Small intestine (tissue), 7 donors: Measurements from ENCODE around the gene FIGNL2. TPM values are rescaled to one million over a fixed set of nuclear protein-coding genes. Genes with fewer than 3 reads are reported as not detected.

Source experiments
- DNase-seq, 2 donors: peaks; one replicate each; pipeline versions ENCODE4 v3.0.0 to v3.0.0-alpha.2; 2013
- FAIRE-seq: peaks from 2 replicates; lab custom pipeline; 2012; peaks lifted over from hg19 to GRCh38; lab: Jason Lieb, UNC
- H3K27ac ChIP-seq, 3 donors: one replicate each; pipeline ENCODE4 v1.5.1; 2013; ENCODE audit warnings: low read length in 2 of 3, mild to moderate bottlenecking in 2 of 3, control low read depth in 1 of 3, inconsistent platforms in 1 of 3, low read depth in 1 of 3, moderate library complexity in 1 of 3
- H3K27me3 ChIP-seq, 3 donors: one replicate each; pipeline ENCODE4 v1.6.1; 2013; ENCODE audit warnings: low read length in 3 of 3, inconsistent platforms in 1 of 3; ENCODE audit not compliant: control insufficient read depth in 3 of 3, insufficient read depth in 3 of 3
- H3K36me3 ChIP-seq, 3 donors: one replicate each; pipeline ENCODE4 v1.6.1; 2013; ENCODE audit warnings: low read length in 3 of 3, inconsistent platforms in 1 of 3, low read depth in 1 of 3, mild to moderate bottlenecking in 1 of 3, moderate library complexity in 1 of 3; ENCODE audit not compliant: control insufficient read depth in 3 of 3, insufficient read depth in 2 of 3
- H3K4me1 ChIP-seq, 3 donors: one replicate each; pipeline ENCODE4 v1.6.1; 2013; ENCODE audit warnings: low read length in 2 of 3, inconsistent platforms in 1 of 3, low read depth in 1 of 3, mild to moderate bottlenecking in 1 of 3, moderate library complexity in 1 of 3; ENCODE audit not compliant: control insufficient read depth in 3 of 3, insufficient read depth in 2 of 3
- H3K4me3 ChIP-seq, 3 donors: one replicate each; pipeline ENCODE4 v1.5.1; 2013; ENCODE audit warnings: low read length in 3 of 3, control low read depth in 1 of 3, inconsistent platforms in 1 of 3, low read depth in 1 of 3, mild to moderate bottlenecking in 1 of 3, moderate library complexity in 1 of 3
- H3K9me3 ChIP-seq, 2 donors: one replicate each; pipeline ENCODE4 v1.6.1; 2013; ENCODE audit warnings: low read depth in 1 of 2, low read length in 1 of 2; ENCODE audit not compliant: control insufficient read depth in 2 of 2, insufficient read depth in 1 of 2
- WGBS, 3 donors: extraction: QIAGEN DNeasy Blood & Tissue Kit; methylation state at CpG; one replicate each; pipeline ENCODE4 v1.1.7; 2013; 5-methylcytosine and 5-hydroxymethylcytosine counted together
- polyA plus RNA-seq, 4 donors: library from polyadenylated mRNA; stranded (reverse) in 3 of 4; unstranded in 1 of 4; fragments of 200-250 nt in 3 of 4; fragments of 120-200 nt in 1 of 4; gene quantifications; one replicate each; pipeline versions ENCODE4 v1.2.1 to v1.2.3, GENCODE V29; 2013
- donor health status: healthy with polysubstance abuse.
- donor health status: control.
- donor health status: control.
- donor health status: Bipolar disorder and iron deficiency.
- donor health status: healthy.

FIGNL2 gene
- polyA plus RNA-seq, 4 donors = 0.39 to 0.41 TPM; not detected in 2

DNA sequence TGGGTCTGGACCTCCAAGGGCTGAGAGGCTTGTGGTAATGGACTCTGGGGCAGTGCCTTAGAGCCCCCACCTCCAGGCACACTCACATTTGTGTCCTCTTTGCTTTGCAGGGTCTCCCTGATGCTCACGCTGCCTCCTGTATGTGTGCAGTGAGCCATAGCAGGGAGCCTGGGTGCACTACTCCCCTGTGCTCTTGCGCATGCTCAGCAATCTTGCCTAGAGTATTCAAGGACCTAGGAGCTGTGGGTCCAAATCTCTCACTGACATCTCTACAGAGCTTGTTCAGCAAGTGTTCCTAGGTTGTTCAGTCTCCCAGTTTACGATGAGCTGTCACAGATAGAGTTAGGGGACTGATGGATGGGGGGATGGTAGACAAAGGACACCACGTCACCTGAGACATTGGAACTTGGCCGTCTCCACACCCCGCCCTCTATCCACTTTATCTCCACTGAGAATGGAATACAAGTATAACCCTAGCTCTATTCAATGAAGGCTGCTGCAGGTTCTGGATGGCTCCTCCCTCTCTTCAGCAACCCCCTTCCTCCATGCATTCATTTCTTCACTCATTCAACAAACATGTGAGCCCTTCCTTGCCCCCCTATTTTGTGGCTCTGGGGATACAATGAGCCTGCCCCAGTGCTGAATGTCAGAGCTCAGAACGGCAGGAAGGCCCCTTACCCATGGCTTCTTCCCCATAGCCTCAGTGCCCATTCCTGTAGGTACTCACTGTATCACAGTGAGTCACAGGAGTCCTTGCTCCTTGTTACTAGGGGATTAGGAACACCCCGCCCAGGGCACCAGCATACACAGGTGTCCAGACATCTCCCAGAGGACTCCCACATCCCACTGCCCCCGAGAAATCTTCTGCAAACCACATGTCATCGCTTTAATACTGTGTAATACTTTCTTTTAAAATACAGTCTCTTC, 31.2 kb downstream of the FIGNL2 start:
- DNase-seq (peak; percentile 76 to 83), FAIRE-seq (no peak)
- peaks cover 0 to 6% (median 0%) of the 10 kb centered on the region in 3 donors for H3K36me3 ChIP-seq
- H3K27me3 ChIP-seq = peaks cover 0 to 10% (median 0%) of the 10 kb centered on the region in 3 donors
- H3K27ac ChIP-seq = peak overlapping the region in 1 of 3 donors; percentile 4
- peaks cover 0 to 20% (median 0%) of the 10 kb centered on the region in 3 donors for H3K4me1 ChIP-seq
- no peaks in the 10 kb centered on the region for H3K9me3 ChIP-seq
- WGBS, 3 donors = 50 to 65% (median 62%) methylated on average over 10 of the region's 10 CpGs
- H3K4me3 ChIP-seq = no peak overlapping the region

- no peaks in the 10 kb centered on the region for H3K9me3 ChIP-seq
- peak overlapping the region in 1 of 3 donors; percentile 89 for H3K27ac ChIP-seq
- WGBS, 3 donors = 85 to 94% (median 88%) methylated on average over 6 of the region's 6 CpGs
- H3K27me3 ChIP-seq = peaks cover 0 to 6% (median 0%) of the 10 kb centered on the region in 3 donors
- H3K4me3 ChIP-seq = peak overlapping the region in 1 of 3 donors; percentile 70
- peaks cover 0 to 20% (median 0%) of the 10 kb centered on the region in 3 donors for H3K4me1 ChIP-seq
- peaks cover 0 to 4% (median 0%) of the 10 kb centered on the region in 3 donors for H3K36me3 ChIP-seq
- FAIRE-seq = no peak
- no peak for DNase-seq
These were observed 32.9 kb downstream of the FIGNL2 start for GRCh38 chr12:51815571-51815970.

GRCh38 chr12:51814311-51815088, 34.0 kb downstream of the FIGNL2 start:
- peaks cover 0 to 4% (median 0%) of the 10 kb centered on the region in 3 donors for H3K36me3 ChIP-seq
- 1 to 6% (median 3%) methylated on average over 50 to 100 of the region's 100 CpGs for WGBS, 3 donors
- FAIRE-seq = no peak
- DNase-seq = peak; percentile 78 to 96
- H3K27me3 ChIP-seq = no peaks in the 10 kb centered on the region
- peaks cover 0 to 20% (median 0%) of the 10 kb centered on the region in 3 donors for H3K4me1 ChIP-seq
- no peaks in the 10 kb centered on the region for H3K9me3 ChIP-seq
- H3K27ac ChIP-seq = peak overlapping the region; percentile 84 to 93 (median 89)
- peak overlapping the region; percentile 54 to 70 (median 69) for H3K4me3 ChIP-seq

GRCh38 chr12:51813931-51814310, 34.6 kb downstream of the FIGNL2 start:
- Histone ChIP-seq H3K27me3 (no peaks in the 10 kb centered on the region), H3K27ac (peak overlapping the region in 1 of 3 donors; percentile 38), H3K4me1 (peaks cover 0 to 20% (median 0%) of the 10 kb centered on the region in 3 donors), H3K9me3 (no peaks in the 10 kb centered on the region), H3K4me3 (peak overlapping the region; percentile 33 to 69 (median 34)), H3K36me3 (peaks cover 0 to 4% (median 0%) of the 10 kb centered on the region in 3 donors)
- no peak for FAIRE-seq
- DNase-seq = no peak
- 5 to 9% (median 8%) methylated on average over 22 to 34 of the region's 34 CpGs for WGBS, 3 donors

DNA sequence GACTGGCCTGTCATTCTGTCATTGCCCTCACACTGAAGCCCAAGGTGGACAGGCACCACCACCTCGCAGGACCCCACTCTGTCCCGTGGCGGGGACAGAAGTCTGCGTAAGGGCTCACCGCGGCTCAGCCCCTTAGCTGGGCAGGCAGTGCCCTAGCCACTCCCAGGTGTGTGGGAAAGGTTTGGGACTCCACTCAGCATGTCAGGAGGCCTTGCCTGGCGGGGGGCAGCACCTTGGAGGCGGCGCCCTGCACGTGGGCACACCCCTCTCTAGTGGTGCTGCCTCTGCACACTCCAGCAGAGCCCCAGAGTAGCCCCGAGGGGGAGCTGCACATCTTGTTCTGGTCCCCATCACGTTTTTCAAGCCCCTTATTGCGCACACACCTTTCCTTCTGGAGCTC, 35.6 kb downstream of the FIGNL2 start:
- no peaks in the 10 kb centered on the region for H3K27me3 ChIP-seq
- FAIRE-seq (no peak), DNase-seq (no peak)
- H3K27ac ChIP-seq = no peak overlapping the region
- H3K4me1 ChIP-seq = peaks cover 0 to 18% (median 0%) of the 10 kb centered on the region in 3 donors
- no peaks in the 10 kb centered on the region for H3K9me3 ChIP-seq
- no peak overlapping the region for H3K4me3 ChIP-seq
- peaks cover 0 to 4% (median 0%) of the 10 kb centered on the region in 3 donors for H3K36me3 ChIP-seq
- 78 to 87% (median 86%) methylated on average over 12 to 13 of the region's 13 CpGs for WGBS, 3 donors

- WGBS, 3 donors = 62 to 75% (median 72%) methylated on average over 13 of the region's 13 CpGs
- Histone ChIP-seq H3K36me3 (peaks cover 0 to 4% (median 0%) of the 10 kb centered on the region in 3 donors), H3K4me1 (peaks cover 0 to 8% (median 0%) of the 10 kb centered on the region in 3 donors), H3K4me3 (no peak overlapping the region), H3K27me3 (no peaks in the 10 kb centered on the region), H3K27ac (no peak overlapping the region), H3K9me3 (no peaks in the 10 kb centered on the region)
- DNase-seq (no peak), FAIRE-seq (no peak)
These were observed 37.0 kb downstream of the FIGNL2 start for GRCh38 chr12:51811203-51812202.

DNA sequence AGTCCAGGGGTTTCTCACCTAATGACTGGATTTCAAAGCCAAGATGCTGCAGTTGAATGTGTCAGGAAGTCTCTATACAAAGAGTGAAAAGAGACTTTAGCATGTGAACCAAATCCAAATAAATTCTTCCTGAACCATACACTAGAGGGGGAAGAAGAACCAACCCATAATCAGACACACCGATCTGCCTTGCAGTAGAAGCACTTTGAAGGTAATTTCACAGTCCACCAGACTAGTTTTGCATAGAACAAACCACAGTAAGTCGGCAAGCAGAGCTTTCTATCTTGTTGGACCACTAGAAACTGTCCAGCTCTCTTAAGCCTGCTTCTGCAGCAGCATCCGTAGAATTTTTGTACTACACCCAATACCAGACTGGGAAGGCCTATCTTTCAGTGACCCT, 39.3 kb downstream of the FIGNL2 start:
- H3K27me3 ChIP-seq = no peaks in the 10 kb centered on the region
- no peak for FAIRE-seq
- WGBS, 3 donors = 43 to 67% (median 64%) methylated on average over 3 of the region's 3 CpGs
- H3K4me3 ChIP-seq = no peak overlapping the region
- no peaks in the 10 kb centered on the region for H3K4me1 ChIP-seq
- H3K9me3 ChIP-seq = no peaks in the 10 kb centered on the region
- no peak overlapping the region for H3K27ac ChIP-seq
- H3K36me3 ChIP-seq = no peaks in the 10 kb centered on the region
- no peak for DNase-seq
